NT2/D1 (cell line): ENCODE results near the gene RPS15A.
"Not testable (repeated sequence)": the region's sequence is repeated elsewhere in the genome, so short reads cannot be mapped to it uniquely, and the experiment has no call there.

ENCODE experiments used
- SUZ12 ChIP-seq: IDR thresholded peaks from 2 replicates; pipeline ENCODE4 v1.6.1; 2011; ENCODE audit not compliant: insufficient read length, insufficient read depth; ENCODE audit errors: extremely low read depth
- YY1 ChIP-seq: IDR thresholded peaks from 2 replicates; pipeline ENCODE4 v1.6.1; 2011; ENCODE audit not compliant: insufficient read length, insufficient read depth
- ZNF274 ChIP-seq: IDR thresholded peaks from 2 replicates; pipeline ENCODE4 v1.6.1; 2011; ENCODE audit warnings: mild to moderate bottlenecking, low read depth, low read length

DNA sequence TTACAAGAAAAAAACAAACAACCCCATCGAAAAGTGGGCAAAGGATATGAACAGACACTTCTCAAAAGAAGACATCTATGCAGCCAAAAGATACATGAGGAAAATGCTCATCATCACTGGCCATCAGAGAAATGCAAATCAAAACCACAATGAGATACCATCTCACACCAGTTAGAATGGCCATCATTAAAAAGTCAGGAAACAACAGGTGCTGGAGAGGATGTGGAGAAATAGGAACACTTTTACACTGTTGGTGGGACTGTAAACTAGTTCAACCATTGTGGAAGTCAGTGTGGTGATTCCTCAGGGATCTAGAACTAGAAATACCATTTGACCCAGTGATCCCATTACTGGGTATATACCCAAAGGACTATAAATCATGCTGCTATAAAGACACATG is 12.5 kb downstream of the RPS15A start:
- TF ChIP-seq ZNF274, YY1, SUZ12: not testable (repeated sequence)
